Measurements from ENCODE around the gene SERPINA12.

The SERPINA12 gene

DNA sequence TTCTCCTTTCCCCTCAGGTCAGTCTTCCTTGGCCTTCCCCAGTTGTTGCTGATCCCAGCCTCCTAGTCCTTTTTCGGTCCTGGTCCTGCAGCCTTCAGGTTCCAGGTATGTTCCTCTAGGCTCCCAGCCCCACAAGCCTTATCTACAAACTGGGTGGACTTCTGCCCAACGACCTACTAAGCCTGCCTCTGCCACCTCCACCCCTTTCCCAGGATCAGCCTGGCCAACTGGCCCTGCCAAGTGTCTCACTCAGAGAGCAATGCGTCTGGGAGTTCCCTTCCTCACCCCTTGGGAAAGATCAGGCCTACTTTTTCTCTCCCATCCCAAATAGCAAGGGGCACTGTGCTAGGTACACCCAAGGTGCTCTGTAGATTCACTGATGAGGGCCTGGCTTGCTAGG lies at the start of gene SERPINA12:
TSS of gene SERPINA12 (minus strand) at position 114 of the 400 bp plus-strand sequence. CDS start 11,072 bp downstream, outside the sequence.
- DNase-seq = no peak

DNA sequence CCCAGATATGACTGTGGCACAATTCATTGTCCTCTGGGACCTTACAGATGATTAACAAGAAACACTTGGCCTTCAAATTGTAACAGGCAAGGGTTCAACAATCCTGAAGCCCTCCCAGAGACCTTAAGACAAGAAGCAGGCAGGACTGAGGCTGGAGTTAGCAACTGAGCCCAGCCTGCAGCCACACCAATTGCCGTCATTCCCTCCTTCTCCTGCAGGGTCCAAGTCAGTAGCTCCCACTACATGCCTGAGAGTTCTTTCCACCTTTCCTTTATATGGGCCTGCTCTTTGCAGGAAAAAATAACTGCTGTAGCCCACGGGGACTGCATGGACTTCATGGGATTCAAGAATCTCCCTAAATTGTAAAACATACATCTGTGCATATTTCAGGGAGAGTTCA lies 49.6 kb upstream of the SERPINA12 start:
- DNase-seq = no peak

DNA sequence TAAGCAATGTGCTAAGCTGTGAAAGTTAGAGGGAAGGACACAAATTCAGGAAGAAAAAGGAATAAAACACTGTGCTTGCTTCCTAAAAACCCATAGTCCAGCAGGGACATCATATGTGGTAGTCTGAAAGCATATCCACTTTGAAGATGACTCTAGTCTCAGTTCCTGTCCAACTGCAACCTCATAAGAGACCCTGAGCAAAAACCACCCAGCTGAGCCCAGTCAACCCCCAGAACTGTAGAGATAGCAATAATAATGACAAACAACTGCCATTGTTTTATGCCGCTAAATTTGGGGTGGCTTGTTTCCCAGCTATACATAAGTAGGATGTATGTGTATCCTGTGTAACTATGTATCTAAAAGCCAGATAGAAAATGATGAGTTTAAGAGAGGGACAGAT lies 48.1 kb upstream of the SERPINA12 start:
- DNase-seq = no peak

DNA sequence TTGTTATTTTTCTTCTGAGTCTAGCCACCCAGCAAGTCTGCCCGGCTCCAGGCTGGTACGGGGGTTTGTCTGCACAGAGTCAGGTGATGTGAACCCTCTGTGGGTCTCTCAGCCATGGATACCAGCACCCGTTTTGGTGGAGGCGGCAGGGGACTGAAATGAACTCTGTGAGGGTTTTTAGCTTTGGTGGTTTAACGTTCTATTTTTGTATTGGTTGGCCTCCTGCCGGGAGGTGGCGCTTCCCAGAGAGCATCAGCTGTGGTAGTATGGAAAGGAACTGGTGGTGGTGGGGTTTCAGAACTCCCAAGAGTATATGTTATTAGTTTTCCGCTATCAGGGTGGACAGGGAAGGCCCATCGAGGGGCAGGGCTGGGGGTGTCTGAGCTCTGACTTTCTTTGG lies 46.7 kb upstream of the SERPINA12 start:
- DNase-seq = no peak

- no peak for DNase-seq
These were observed 40.8 kb upstream of the SERPINA12 start for GRCh38 chr14:94550041-94550440.

- DNase-seq = peak; percentile 24
These were observed 40.0 kb upstream of the SERPINA12 start for GRCh38 chr14:94548999-94549985.

- DNase-seq = no peak
These were observed 39.1 kb upstream of the SERPINA12 start for GRCh38 chr14:94548131-94548998.

DNA sequence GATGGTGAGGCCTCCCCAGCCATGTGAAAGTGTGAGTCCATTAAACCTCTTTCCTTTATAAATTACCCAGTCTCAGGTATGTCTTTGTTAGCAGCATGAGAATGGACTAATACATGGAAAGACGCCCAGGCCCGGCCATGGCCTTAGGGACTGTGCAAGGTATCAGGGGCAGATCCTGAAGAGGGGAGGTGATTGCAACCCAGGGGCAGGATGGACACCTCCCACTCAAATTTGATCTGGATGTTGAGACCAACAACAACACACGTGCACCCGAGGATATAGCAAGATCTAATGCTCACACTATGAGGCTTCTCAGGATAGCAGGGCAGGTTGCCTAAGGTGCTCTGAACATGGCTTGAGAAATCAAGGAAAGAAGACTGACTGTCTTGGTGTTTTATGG lies 38.5 kb upstream of the SERPINA12 start:
- no peak for DNase-seq

DNA sequence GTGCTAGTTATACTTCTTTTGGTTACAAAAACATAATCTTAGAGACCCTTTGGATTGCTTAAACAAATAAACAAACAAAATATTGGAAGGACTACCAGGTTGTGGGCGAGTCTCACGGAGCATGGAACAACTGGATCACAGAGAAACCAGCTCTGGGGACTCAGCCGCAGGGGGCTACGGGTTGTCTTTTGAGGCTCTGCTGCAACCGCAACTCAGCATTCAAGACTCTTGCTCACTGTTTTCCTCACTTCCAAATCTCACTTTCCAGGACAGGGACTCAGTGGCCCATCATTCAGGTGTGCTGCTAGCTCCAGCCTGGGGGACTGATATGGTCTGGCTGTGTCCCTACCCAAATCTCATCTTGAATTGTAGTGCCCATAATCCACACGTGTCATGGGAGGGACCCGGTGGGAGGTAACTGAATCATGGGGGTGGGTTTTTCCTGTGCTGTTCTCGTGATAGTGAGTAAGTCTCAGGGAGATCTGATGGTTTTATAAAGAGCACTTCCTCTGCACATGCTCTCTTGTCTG lies 37.9 kb upstream of the SERPINA12 start:
- DNase-seq = no peak

- DNase-seq = no peak
These were observed 36.0 kb upstream of the SERPINA12 start for GRCh38 chr14:94545131-94545841.

- no peak for DNase-seq
These were observed 35.5 kb upstream of the SERPINA12 start for GRCh38 chr14:94544726-94545125.

DNA sequence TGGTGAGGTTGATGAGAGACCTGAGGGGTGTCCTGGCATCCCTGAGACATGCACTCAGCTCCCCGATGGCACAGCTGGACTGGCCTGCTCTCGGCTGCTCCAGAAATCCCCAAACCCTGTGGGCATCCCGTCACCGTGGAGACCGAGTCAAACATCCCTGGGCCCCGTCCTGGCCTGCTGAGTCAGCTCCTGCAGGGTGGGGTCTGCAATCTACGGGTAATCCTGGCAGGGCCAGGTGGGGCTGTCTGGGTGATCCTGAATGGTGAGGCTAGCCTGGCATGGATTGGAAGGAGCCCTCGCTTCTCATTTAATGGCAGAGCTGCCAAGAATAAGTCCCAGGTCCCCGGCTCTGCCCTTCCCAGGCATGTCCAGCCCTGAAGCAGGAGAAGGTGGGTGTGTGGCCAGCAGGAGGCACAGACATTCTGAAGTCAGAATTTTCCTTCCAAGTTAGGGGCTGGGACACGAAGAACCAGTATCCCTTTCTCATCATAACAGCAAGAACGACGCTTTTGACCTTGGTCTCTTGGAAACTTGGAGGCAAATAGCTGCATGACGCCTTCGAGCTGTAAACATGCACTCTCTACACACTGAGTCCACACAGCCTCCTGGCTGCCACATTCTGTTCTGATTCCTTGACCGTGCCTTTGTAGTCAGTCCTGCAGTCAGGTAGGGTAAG lies 34.3 kb upstream of the SERPINA12 start:
- DNase-seq = no peak

DNA sequence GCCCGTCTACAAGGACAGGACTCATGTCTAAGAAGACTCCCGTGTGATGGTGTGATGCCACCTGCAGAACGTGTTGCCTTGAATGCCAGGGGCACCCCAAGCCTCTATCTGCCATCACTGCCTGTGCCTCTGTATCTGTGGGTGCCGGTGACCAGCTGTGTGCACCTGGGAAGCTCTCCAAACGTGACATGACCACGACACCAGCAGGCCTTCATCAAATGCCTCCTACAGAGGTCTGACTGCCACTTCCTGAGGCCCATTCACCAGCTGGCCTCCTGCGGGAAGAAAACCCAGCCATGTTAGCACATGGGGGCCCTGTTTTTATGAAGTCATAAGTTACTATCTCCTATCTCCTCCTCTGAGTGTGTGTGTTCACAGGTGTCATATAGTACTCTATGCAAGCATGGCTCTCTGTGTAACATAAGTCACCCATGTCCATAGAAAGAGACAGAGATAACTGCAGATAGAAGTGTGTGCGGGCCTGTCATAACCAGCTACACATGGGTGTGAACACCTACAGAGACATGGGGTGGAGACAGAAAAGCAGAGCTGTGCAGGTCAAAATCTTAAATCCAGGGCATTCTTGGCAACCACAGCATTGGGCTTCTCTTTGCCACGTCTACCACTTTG lies 33.7 kb upstream of the SERPINA12 start:
- no peak for DNase-seq

GRCh38 chr14:94542111-94542810 lies 33.0 kb upstream of the SERPINA12 start:
- DNase-seq = no peak

GRCh38 chr14:94541234-94541975 lies 32.1 kb upstream of the SERPINA12 start:
- DNase-seq = no peak

DNA sequence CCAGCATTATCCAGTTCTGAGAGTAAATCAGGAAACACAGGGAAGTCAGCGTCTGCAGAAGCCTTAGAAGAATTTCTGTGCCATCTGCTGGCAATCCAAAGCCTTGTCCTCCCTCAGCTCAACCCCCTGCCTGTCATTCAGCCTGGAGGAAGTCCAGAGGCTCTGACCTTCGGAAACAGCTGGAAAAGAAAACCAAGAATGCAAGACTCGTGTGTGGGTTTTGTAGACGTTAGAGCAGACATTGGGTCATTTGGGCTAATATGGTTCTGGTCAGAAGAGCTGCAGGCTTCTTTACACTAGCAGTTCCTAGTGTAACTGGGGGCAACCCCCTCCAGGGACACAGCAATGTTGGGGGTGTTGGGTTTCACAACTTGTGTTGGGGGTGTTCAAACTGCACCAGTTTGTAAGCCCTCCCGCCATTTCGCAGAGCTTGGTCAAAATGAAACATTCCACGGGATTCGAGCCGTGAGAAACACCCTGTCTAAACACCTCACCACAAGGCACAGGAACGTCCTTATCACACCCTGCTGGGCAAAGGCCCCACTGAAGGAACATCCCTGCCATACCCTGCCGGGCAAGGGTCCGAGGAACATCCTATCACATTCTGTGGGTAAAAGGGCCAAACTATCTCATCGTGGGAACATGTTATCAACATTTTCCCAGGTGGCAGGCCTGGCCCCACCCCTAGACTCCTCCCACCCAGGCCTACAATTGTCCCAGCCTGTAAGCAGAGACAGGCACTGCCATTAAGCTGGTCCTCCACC lies 30.9 kb upstream of the SERPINA12 start:
- DNase-seq = no peak

DNA sequence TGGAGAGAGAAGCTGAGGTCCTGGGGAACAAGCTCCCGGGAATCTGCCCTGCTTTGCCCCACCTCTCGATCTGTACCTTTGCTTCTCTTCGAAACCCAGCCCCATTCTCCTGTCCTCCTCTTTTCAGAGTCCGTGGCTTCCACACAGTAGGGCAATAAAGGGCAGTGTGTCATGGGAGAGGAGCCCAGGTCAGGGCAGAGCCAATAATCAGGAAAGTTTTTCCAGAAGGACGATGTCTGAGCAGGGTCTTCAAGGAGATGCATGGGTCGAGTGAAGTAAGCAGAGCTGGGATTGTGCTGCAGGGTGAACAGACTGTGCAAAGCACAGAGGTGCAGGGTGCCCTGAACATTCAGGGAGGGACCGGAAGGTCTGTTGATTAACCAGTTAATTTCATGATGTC lies 29.9 kb upstream of the SERPINA12 start:
- no peak for DNase-seq

DNA sequence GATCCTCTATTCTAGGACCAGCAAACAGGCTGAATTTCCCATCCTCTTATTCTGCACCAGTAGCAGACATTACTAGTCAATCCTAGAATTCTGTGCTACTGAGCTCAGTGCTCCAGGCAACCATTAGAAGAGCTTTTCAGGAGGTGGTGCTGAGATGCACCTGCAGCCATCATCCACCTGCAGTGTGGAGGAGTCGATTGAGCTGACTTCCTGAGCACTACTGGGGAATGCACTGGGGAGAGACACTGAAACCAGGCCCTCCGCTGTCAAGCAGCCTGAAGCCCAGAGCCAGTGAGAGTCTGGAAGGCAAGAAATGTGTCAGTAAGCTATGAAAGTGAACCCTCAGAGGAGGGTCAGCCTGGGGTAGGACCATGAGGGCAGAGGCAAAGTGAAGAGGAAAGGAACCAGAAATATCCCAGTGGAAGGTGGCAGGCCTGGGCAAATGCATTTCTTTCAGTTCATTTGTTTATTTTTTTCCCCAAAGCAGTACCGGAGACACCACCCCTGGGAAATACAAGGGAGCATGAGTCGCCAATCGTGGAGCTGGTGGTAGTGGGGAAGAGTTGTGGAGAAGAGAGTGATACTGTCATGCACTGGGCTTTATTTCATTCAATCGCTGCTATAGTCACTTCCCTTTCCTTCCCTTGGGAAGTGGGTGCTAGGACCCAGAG lies 28.9 kb upstream of the SERPINA12 start:
- no peak for DNase-seq

- no peak for DNase-seq
These were observed 27.6 kb upstream of the SERPINA12 start for GRCh38 chr14:94536836-94537235.

All from NCI-H748 treated with DMSO at 0.1 percent for 48 hours (cell line).